GOT3 (cell line): ENCODE results near the gene RBM19.

Source experiments
- DNase-seq: peaks from one replicate; lab custom pipeline; 2025; ENCODE audit warnings: mixed read lengths; lab: John Stamatoyannopoulos, UW

RBM19 gene

GRCh38 chr12:113803759-113804140, 162.4 kb downstream of the RBM19 start:
- no peak for DNase-seq

GRCh38 chr12:113802966-113803758, 163.0 kb downstream of the RBM19 start:
- DNase-seq = no peak

GRCh38 chr12:113802000-113802749, 163.9 kb downstream of the RBM19 start:
- DNase-seq = no peak

GRCh38 chr12:113800201-113800600, 165.9 kb downstream of the RBM19 start:
- DNase-seq = no peak

GRCh38 chr12:113798552-113798951, 167.6 kb downstream of the RBM19 start:
- DNase-seq = no peak

GRCh38 chr12:113797535-113797868, 168.6 kb downstream of the RBM19 start:
- DNase-seq = no peak

- DNase-seq = no peak
These were observed 169.1 kb downstream of the RBM19 start for GRCh38 chr12:113796852-113797534.

GRCh38 chr12:113796066-113796827, 169.9 kb downstream of the RBM19 start:
- DNase-seq = no peak

GRCh38 chr12:113795445-113795844, 170.7 kb downstream of the RBM19 start:
- DNase-seq = no peak

- DNase-seq = no peak
These were observed 171.4 kb downstream of the RBM19 start for GRCh38 chr12:113794774-113795173.

GRCh38 chr12:113793250-113793649, 172.9 kb downstream of the RBM19 start:
- DNase-seq = no peak

- no peak for DNase-seq
These were observed 173.7 kb downstream of the RBM19 start for GRCh38 chr12:113792450-113792849.

- peak; percentile 14 for DNase-seq
These were observed 177.9 kb downstream of the RBM19 start for GRCh38 chr12:113788020-113788856.

- DNase-seq = no peak
These were observed 180.0 kb downstream of the RBM19 start for GRCh38 chr12:113786107-113786506.

- DNase-seq = no peak
These were observed 182.3 kb downstream of the RBM19 start for GRCh38 chr12:113783811-113784210.

- no peak for DNase-seq
These were observed 183.3 kb downstream of the RBM19 start for GRCh38 chr12:113782873-113783272.

GRCh38 chr12:113781415-113782198, 184.5 kb downstream of the RBM19 start:
- DNase-seq = no peak

- no peak for DNase-seq
These were observed 186.4 kb downstream of the RBM19 start for GRCh38 chr12:113779774-113780173.

GRCh38 chr12:113778432-113779132, 187.5 kb downstream of the RBM19 start:
- no peak for DNase-seq

GRCh38 chr12:113777751-113778150, 188.4 kb downstream of the RBM19 start:
- no peak for DNase-seq
